HG03196 (cell line): ENCODE results near the gene ZNF324B.
"Not testable (repeated sequence)": the region's sequence is repeated elsewhere in the genome, so short reads cannot be mapped to it uniquely, and the experiment has no call there.

ENCODE experiments used
- ATAC-seq: cut with Tn5 transposase; IDR thresholded peaks from one replicate; pipeline ENCODE4 v1.9.1; 2021; ENCODE audit not compliant: unreplicated experiment

The ZNF324B gene

GRCh38 chr19:58479736-58480480 lies 28.5 kb downstream of the ZNF324B start:
- no peak for ATAC-seq

- ATAC-seq: no peak
Observed at GRCh38 chr19:58480481-58480830, 29.0 kb downstream of the ZNF324B start.

- no peak for ATAC-seq
Observed at GRCh38 chr19:58480831-58481230, 29.4 kb downstream of the ZNF324B start.

- ATAC-seq: no peak
Observed at GRCh38 chr19:58482372-58482771, 30.9 kb downstream of the ZNF324B start.

- no peak for ATAC-seq
Observed at GRCh38 chr19:58483776-58484175, 32.4 kb downstream of the ZNF324B start.

GRCh38 chr19:58484349-58484748 lies 32.9 kb downstream of the ZNF324B start:
- not testable (repeated sequence) for ATAC-seq

GRCh38 chr19:58491393-58491792 lies 40.0 kb downstream of the ZNF324B start:
- no peak for ATAC-seq

GRCh38 chr19:58492265-58492664 lies 40.8 kb downstream of the ZNF324B start:
- no peak for ATAC-seq

- ATAC-seq: no peak
Observed at GRCh38 chr19:58497634-58498170, 46.3 kb downstream of the ZNF324B start.

- no peak for ATAC-seq
Observed at GRCh38 chr19:58498316-58499020, 47.0 kb downstream of the ZNF324B start.

GRCh38 chr19:58499021-58499927 lies 47.9 kb downstream of the ZNF324B start:
- peak; percentile 88 for ATAC-seq

- ATAC-seq: no peak
Observed at GRCh38 chr19:58500242-58500641, 48.8 kb downstream of the ZNF324B start.
